ENCODE measurements around the gene SARS1. TPM values are rescaled to one million over a fixed set of nuclear protein-coding genes. Genes with fewer than 3 reads are reported as not detected.

SARS1 gene
- total RNA-seq, 4 donors from 2014 or later: 83.2 to 158 (median 102) TPM

DNA sequence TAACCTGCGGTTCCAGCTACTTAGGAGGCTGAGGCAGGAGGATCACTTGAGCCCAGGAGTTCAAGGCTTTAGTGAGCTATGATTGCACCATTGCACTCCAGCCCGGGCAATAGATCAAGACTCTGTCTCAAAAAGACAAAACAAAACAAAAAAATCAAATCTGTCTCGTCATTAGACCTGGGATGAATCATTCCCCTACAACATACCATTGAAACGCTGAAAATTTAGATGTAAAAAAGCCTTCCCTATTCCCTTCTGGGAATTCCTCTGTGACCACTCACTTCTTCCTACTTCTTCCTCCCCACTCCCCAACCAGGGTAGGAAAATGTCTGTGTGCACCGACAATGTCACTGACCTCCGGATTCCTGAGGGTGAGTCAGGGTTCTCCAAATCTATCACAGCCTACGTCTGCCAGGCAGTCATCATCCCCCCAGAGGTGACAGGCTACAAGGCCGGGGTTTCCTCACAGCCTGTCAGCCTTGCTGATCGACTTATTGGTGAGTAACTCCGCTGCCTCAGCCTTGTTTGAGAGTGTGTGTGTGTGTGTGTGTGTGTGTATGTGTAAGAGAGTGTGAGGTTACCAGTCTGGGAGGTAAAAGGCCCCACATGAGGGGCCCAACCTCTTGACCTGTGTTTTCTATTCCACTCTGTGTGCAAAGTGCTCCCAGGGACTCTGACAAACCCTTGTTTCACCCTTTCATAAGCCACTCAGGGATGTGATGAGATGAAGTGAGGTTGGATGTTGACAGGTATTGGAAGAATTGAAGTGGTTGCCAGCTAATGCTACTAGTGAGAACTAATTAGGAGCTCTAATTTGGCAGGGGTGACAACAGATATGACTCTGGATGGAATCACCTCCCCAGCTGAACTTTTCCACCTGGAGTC is 16.3 kb upstream of the SARS1 start:
- H3K27ac ChIP-seq: no peak overlapping the region
- H3K4me3 ChIP-seq: no peak overlapping the region
- TF ChIP-seq, protein P1, sequence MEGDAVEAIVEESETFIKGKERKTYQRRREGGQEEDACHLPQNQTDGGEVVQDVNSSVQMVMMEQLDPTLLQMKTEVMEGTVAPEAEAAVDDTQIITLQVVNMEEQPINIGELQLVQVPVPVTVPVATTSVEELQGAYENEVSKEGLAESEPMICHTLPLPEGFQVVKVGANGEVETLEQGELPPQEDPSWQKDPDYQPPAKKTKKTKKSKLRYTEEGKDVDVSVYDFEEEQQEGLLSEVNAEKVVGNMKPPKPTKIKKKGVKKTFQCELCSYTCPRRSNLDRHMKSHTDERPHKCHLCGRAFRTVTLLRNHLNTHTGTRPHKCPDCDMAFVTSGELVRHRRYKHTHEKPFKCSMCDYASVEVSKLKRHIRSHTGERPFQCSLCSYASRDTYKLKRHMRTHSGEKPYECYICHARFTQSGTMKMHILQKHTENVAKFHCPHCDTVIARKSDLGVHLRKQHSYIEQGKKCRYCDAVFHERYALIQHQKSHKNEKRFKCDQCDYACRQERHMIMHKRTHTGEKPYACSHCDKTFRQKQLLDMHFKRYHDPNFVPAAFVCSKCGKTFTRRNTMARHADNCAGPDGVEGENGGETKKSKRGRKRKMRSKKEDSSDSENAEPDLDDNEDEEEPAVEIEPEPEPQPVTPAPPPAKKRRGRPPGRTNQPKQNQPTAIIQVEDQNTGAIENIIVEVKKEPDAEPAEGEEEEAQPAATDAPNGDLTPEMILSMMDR (IDR thresholded peaks at IDR 0.05): no peak
- no peak for TF ChIP-seq POLR2A (IDR thresholded peaks at IDR 0.05)
- H3K27me3 ChIP-seq: no peaks in the 10 kb centered on the region
- H3K36me3 ChIP-seq: peaks cover 0 to 4% (median 0%) of the 10 kb centered on the region in 3 donors
- peak in 2 of 3 donors; percentile 20 to 34 for DNase-seq
- no peaks in the 10 kb centered on the region for H3K9me3 ChIP-seq
- no peaks in the 10 kb centered on the region for H3K4me1 ChIP-seq

DNA sequence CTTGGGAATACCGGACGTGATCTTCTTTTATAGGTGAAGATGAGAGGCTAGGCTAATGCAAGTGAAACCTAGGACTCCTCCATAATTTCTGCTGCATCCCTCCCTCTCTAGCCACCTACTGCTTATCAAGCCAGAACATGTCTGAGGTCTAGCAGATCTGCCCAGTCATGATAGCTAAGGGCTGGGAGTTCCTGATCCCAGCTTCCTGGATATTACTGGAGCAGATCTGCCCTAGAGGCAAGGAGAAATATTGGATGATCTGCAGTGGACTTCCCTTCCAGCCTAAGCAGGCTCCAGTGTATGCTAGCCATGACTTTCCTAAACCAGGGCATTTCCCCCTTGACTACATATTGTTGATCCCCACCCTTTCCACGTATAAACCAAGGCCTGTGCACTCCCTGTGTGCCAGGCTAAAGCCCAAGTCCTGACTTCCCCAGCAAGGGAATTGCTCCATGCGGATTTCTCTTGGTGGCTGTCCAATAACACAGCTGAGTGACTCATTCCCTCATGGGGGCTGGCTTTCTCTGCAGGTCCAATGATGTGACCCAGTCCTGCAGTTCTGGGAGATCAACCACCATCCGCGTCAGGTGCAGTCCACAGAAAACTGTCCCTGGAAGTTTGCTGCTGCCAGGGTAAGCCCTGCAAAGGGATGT is 15.5 kb upstream of the SARS1 start:
- DNase-seq: peak in 1 of 3 donors; percentile 42
- TF ChIP-seq, protein P1 (IDR thresholded peaks at IDR 0.05): no peak
- H3K36me3 ChIP-seq: peaks cover 0 to 4% (median 0%) of the 10 kb centered on the region in 3 donors
- no peak overlapping the region for H3K27ac ChIP-seq
- no peaks in the 10 kb centered on the region for H3K4me1 ChIP-seq
- no peaks in the 10 kb centered on the region for H3K9me3 ChIP-seq
- no peaks in the 10 kb centered on the region for H3K27me3 ChIP-seq
- H3K4me3 ChIP-seq: no peak overlapping the region

DNA sequence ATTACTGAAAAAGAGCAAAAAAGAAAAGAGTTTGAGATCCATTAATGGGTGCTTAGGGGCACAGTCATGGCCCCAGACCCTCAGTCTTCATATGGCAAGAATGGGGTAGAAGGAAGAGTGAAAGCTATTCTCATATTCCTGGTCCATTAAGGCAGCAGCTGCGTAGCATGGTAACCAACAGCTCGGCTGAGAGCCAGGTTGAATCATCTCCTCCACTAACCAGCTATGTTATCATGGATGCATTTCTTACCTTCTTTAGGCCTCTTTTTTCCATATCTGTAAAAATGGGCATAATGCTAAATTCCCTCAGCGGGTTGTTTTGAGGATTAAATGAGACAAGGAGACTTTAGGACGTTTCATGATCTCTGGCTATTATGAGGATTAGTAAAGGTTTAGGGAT is 15.0 kb upstream of the SARS1 start:
- no peaks in the 10 kb centered on the region for H3K9me3 ChIP-seq
- peak in 1 of 3 donors; percentile 21 for DNase-seq
- no peak overlapping the region for H3K4me3 ChIP-seq
- H3K4me1 ChIP-seq: no peaks in the 10 kb centered on the region
- TF ChIP-seq POLR2A (IDR thresholded peaks at IDR 0.05): no peak
- TF ChIP-seq, protein P1 (IDR thresholded peaks at IDR 0.05): no peak
- H3K36me3 ChIP-seq: peaks cover 0 to 4% (median 0%) of the 10 kb centered on the region in 3 donors
- H3K27me3 ChIP-seq: no peaks in the 10 kb centered on the region
- H3K27ac ChIP-seq: no peak overlapping the region

DNA sequence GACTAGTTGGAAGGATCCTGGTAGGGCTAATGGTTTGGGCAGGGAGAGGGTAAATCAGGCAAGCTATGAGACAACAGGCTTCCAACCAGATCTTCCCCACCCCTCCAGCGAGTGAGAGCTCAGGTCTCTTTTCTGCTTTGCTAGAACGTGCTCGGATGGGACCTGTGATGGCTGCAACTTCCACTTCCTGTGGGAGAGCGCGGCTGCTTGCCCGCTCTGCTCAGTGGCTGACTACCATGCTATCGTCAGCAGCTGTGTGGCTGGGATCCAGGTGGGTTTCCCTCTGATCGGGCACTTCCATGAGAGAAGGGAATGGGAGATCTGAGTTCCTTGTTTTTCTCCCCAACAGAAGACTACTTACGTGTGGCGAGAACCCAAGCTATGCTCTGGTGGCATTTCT is 14.0 kb upstream of the SARS1 start:
- TF ChIP-seq, protein P1 (IDR thresholded peaks at IDR 0.05): no peak
- no peak for TF ChIP-seq POLR2A (IDR thresholded peaks at IDR 0.05)
- H3K9me3 ChIP-seq: no peaks in the 10 kb centered on the region

DNA sequence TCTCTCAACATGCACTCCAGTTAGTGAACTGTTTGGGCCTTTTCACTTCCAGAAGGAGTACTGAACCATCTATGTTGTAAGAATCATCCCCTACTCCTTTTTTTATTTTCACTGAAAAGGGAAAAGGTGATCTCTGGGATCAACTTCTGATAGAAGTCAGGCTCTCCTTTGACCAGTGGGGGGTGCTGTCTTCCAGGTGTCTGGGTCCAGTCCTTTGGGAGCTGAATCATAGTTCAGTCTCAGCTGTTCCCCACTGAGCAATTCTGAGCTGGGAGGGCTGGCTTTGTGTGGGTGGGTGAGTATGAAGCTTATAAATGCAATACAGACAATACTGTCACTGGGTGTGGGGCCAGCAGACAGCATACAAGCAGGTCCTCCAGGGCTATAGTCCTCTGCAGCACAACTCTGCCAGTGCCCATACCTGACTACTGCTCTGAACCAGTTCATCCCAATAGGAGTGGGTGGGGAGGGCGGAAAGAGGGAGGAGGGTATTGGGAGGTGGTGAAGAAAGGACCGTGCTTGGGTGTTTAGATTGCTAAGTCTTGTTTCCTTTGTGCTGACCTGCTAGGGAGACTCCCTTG is 12.5 kb upstream of the SARS1 start:
- H3K9me3 ChIP-seq: no peaks in the 10 kb centered on the region
- no peak overlapping the region for H3K27ac ChIP-seq
- TF ChIP-seq, protein P1 (IDR thresholded peaks at IDR 0.05): peak in 4 of 6 experiments; percentile 31 to 60 (median 46)
- TF ChIP-seq POLR2A (IDR thresholded peaks at IDR 0.05): no peak
- H3K4me1 ChIP-seq: no peaks in the 10 kb centered on the region
- DNase-seq: peak in 1 of 3 donors; percentile 75
- no peak overlapping the region for H3K4me3 ChIP-seq
- no peaks in the 10 kb centered on the region for H3K27me3 ChIP-seq
- H3K36me3 ChIP-seq: peaks cover 0 to 4% (median 0%) of the 10 kb centered on the region in 3 donors

More for the DNA sequence above, 14.0 kb upstream of the SARS1 start:
- no peak for DNase-seq
- Histone ChIP-seq H3K27me3 (no peaks in the 10 kb centered on the region), H3K4me1 (no peaks in the 10 kb centered on the region), H3K27ac (no peak overlapping the region), H3K4me3 (no peak overlapping the region), H3K36me3 (peaks cover 0 to 4% (median 0%) of the 10 kb centered on the region in 3 donors)

Data from Peyer's patch (tissue), 4 donors.